Stimulated activated CD8-positive, alpha-beta memory T cell treated with anti-CD3 and anti-CD28 coated beads, Interleukin-4, amount 100 ng/mL, for 24 hours (primary cell): ENCODE measurements around the gene HFM1.
"Not testable (repeated sequence)": the region's sequence is repeated elsewhere in the genome, so short reads cannot be mapped to it uniquely, and the experiment has no call there.

ENCODE experiments used
- DNase-seq: peaks from one replicate; pipeline ENCODE4 v3.0.0-alpha.2; 2020; ENCODE audit warnings: low read depth

The HFM1 gene

DNA sequence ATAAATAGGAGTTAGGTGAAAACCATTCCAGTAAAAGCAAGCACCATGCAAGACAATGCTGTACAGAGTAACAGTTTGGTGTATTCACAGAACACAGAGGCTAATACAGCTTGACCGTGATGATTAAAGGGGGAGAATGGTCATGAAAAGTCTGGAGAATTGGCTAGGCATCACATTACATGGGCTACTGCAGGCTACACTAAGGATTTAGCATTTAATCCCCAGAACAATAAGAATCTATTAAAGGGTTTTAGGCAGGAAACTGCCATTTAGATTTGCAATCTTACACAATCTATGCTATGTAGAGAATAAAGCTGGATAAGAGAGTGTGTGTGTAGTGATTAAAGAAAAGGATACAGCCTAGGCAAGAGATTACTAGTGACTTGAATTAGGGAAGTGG lies 30.6 kb downstream of the HFM1 start:
- DNase-seq: no peak

- not testable (repeated sequence) for DNase-seq
Measured at GRCh38 chr1:91372230-91372629, 32.4 kb downstream of the HFM1 start.

DNA sequence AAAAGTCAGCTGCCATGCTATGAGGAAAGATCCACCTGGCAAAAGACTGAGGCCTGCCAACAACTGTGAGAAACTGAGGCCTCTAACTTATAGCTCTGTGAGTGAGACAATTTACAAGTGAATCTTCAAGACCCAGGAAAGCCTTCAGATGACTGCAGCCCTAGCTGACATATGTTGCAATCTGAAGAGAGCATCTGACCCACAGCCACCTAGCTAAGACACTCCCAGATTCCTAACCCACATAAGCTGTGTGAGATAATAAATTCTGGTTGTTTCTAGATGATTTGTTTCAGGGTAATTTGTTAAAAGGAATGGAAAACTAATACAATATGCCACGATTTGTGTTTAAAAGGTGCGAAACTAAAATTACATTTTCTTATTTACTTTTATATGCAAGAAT lies 55.1 kb downstream of the HFM1 start:
- no peak for DNase-seq

GRCh38 chr1:91346824-91347223 lies 57.8 kb downstream of the HFM1 start:
- no peak for DNase-seq

DNA sequence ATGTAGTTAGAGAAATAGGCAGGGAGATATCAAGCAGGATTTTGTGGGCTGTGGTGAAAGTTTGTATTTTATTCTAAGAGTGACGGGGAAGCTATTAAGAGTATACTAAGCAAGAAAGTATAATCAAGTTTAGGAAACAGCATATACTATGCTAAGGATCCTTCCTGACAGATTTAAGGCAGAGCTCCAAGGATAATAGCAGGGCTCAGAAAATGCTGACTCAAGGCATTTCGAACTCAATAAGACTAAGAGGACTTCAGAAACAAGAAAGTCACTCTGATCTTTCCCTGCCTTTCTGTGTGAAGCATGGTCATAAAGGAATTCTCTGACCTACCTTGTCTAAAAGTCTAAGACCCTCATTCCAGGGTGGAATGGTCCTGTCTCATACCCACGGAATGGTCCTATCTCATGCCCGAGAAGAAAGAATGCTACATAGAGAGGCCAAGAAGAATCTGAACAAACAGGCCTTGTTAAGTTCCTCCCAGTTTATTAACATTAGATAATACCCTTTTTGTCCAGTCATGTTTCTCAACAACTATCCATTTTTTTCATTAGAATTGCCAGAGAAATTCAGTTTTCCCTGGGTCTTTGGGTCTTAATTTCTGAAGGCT lies 59.1 kb downstream of the HFM1 start:
- DNase-seq: no peak

- no peak for DNase-seq
Measured at GRCh38 chr1:91338501-91338900, 66.1 kb downstream of the HFM1 start.

DNA sequence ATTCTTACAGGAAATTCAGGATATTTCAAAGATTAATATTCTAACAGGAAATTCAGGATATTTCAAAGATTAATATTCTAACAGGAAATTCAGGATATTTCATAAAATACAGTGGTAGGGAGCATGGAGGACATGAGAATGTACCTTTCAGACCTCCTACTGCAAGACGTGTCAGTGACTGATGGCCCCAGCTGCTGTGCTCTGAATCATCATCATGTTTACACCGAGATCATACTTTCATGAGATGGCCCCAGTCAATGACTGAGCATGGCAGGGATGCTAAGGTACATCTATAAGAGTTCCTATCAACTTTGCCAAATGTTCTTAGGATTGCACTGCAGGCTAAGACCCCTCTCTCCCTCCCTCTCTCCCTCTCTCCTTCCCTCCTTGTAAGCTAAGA lies 69.0 kb downstream of the HFM1 start:
- DNase-seq: no peak

DNA sequence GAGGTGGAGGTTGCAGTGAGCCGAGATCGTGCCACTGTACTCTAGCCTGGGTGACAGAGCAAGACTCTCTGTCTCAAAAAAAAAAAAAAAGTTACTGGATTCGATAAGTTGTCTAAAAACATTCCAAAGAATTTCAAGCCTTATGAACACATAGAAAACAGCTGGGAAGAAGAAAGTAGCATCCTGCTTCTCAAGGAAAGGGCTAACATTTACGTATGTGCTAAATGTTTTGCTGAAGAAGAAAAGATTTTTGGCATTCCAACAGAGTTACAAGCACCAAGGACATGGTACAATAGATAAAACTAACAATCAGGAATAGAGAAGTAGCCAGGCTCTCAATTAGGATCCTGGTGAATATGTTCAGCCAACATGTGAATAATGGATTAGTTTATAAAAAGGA lies 69.8 kb downstream of the HFM1 start:
- no peak for DNase-seq

DNA sequence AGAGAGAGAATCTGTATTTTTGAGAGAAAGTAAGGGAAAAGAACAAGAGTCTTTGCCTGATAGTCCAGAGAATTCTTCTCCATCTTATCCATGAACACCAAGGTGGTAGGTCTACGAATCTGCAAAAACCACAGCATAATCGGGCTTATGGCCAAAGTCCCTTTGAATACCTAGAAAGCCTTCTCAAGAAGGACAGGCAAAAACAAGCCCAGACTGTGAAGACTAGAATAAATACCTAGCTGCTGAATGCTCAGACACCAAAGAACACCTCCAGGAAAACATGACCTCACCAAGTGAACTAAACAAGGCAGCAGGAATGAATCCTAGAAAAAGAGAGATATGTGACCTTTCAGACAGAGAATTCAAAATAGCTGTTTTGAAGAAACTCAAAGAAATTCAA lies 79.2 kb downstream of the HFM1 start:
- no peak for DNase-seq

DNA sequence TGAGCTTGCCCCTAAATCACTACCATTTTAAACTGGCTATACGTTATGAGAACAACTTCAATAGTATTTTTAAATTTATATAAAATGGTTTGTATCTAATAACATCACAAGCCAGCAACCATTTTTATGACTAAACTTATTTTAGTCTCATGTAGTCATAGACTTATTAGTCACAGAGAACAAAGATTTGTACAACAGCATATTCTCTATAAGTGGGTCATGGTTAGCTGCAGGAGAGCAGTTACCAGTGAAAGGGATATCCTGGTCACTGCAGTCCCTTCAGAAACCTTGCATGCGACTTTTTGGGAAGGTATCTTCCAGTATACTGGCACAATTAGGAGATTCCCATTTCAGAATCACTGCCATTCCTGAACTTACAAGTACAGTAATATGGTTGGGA lies 90.0 kb downstream of the HFM1 start:
- no peak for DNase-seq

DNA sequence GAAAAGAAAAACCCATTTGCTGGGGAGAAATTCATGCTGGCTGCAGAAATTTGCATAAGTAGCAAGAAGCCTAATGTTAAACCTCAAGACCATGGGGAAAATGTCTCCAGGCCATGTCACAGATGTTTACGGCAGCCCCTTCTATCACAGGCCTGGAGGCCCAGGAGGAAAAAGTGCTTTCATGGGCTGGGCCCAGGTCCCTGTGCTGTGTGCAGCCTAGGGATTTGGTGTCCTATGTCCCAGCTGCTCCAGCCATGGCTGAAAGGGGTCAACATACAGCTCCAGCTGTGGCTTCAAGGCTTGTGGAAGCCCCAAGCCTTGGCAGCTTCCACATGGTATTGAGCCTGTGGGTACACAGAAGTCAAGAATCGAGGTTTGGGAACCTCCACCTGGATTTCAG lies 93.0 kb downstream of the HFM1 start:
- DNase-seq: no peak

GRCh38 chr1:91308544-91308943 lies 96.1 kb downstream of the HFM1 start:
- DNase-seq: no peak

DNA sequence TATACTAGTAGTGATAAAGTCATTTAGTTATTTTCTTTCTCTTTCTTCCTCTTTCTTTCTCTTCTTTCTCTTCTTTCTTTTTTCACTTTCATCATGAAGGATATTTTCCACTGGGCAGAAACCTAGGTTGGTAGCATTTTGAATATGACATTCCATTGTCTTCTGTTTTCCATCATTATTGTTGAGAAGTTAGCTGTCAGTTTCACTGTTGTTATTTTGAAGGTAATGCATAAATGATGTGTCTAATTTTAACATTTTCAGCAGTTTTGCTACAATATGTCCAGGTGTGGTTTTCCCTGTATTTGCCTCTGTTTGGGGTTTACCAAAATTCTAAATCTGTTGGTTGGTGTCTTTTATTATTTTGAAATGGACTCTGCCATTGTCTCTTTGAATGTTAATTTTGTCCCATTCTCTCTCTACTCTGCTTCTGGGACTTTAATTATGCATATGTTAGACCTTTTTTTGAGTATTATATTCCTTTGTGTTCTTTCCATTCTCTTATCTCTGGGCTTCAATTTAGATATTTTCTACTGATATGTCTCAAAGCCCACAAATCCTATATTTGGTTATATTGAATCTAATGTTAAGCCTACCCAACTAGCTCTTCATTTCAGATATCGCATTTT lies 96.7 kb downstream of the HFM1 start:
- DNase-seq: no peak

- no peak for DNase-seq
Measured at GRCh38 chr1:91303165-91303564, 101.5 kb downstream of the HFM1 start.

GRCh38 chr1:91288843-91289553 lies 115.6 kb downstream of the HFM1 start:
- DNase-seq: not testable (repeated sequence)

DNA sequence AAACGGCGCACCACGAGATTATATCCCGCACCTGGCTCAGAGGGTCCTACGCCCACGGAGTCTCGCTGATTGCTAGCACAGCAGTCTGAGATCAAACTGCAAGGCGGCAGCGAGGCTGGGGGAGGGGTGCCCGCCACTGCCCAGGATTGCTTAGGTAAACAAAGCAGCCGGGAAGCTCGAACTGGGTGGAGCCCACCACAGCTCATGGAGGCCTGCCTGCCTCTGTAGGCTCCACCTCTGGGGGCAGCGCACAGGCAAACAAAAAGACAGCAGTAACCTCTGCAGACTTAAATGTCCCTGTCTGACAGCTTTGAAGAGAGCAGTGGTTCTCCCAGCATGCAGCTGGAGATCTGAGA lies 117.7 kb downstream of the HFM1 start:
- DNase-seq: not testable (repeated sequence)

- not testable (repeated sequence) for DNase-seq
Measured at GRCh38 chr1:91286259-91286961, 118.2 kb downstream of the HFM1 start.

DNA sequence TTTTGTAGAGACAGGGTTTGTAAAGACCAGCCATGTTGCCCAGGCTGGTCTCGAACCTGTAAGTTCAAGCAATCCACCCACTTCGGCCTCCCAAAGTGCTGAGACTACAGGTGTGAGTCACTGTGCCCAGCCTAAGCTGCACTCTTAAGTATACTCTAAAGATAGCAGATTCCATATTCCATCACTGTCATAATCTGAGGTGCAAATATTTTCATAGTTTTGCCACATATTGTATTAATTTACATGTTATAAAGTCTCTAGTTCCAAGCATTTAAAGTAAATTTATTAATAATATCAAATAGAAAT lies 121.3 kb downstream of the HFM1 start:
- DNase-seq: no peak

- no peak for DNase-seq
Measured at GRCh38 chr1:91282695-91283420, 121.8 kb downstream of the HFM1 start.

DNA sequence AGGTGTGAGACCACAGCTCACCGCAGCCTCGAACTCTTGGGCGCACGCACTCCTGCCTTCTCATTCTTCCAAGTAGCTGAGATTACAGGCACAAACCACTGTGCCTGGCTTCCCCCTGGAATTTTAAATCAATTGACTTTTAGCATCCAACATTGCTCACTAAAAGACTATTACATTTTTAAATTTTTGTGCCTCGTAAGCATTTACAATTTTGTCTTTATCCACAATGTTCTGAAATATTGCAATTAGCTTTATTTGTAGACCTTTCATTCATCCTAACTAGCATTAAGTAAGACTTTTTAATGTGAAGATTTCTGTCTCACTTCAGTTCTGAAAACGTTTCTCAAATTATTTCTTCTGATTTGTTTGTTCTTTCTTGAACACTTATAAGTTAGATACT lies 122.9 kb downstream of the HFM1 start:
- no peak for DNase-seq

GRCh38 chr1:91278754-91279153 lies 125.9 kb downstream of the HFM1 start:
- DNase-seq: no peak

GRCh38 chr1:91273875-91274274 lies 130.8 kb downstream of the HFM1 start:
- no peak for DNase-seq

DNA sequence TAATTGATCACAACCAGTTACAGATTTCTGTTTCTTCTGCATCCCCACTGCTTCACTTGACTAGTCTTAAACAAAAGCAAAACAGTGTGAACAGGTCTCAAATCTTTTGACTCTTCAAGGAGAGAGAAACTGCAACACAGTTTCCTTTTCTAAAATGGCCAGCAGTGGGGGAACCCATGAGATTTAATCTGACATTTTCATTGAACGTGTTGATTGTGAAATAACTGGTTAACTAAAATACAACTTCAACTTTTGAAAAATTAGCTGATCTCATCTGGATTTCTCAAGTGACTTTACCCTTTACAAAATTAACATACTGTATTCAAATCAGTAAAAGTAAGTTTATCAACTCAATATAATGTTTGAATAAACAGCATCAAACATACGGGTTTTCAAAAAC lies 143.0 kb downstream of the HFM1 start:
- DNase-seq: no peak
